Progenitor cell of endocrine pancreas (in vitro differentiated cells): Measurements from ENCODE around the gene ZNF107. TPM values are rescaled to one million over a fixed set of nuclear protein-coding genes. Genes with fewer than 3 reads are reported as not detected.
"Not testable (repeated sequence)": the region's sequence is repeated elsewhere in the genome, so short reads cannot be mapped to it uniquely, and the experiment has no call there.

ENCODE experiments used
- DNase-seq: peaks from one replicate; pipeline ENCODE4 v3.0.0; 2021; ENCODE audit warnings: low spot score; ENCODE audit not compliant: unreplicated experiment
- H3K27ac Mint-ChIP-seq: 2 replicates; pipeline ENCODE4 v1.8.0; 2021; ENCODE audit warnings: mild to moderate bottlenecking, moderate library complexity, mixed read lengths
- H3K27me3 Mint-ChIP-seq: 2 replicates; pipeline ENCODE4 v1.8.0; 2021; ENCODE audit warnings: mixed read lengths
- H3K36me3 Mint-ChIP-seq: 2 replicates; pipeline ENCODE4 v1.8.0; 2022; ENCODE audit warnings: mixed read lengths; ENCODE audit not compliant: insufficient read depth
- H3K4me1 Mint-ChIP-seq: 2 replicates; pipeline ENCODE4 v1.8.0; 2021; ENCODE audit warnings: low read depth, mixed read lengths
- H3K4me3 Mint-ChIP-seq: 2 replicates; pipeline ENCODE4 v1.8.0; 2021; ENCODE audit warnings: low read depth, mild to moderate bottlenecking, moderate library complexity, mixed read lengths
- H3K9me3 Mint-ChIP-seq: 2 replicates; pipeline ENCODE4 v1.8.0; 2021; ENCODE audit warnings: low read depth, mixed read lengths
- total RNA-seq: library from RNA; stranded (reverse); gene quantifications from 2 replicates; pipeline ENCODE4 v1.2.1, GENCODE V29; 2021
- TF ChIP-seq, protein P1 (sequence below): fragments of 200-600 bp; sonication (generic); IDR thresholded peaks from one replicate; pipeline ENCODE4 v1.5.0; 2021; ENCODE audit warnings: antibody characterized with exemption, mild to moderate bottlenecking; ENCODE audit not compliant: unreplicated experiment

ZNF107 gene
- total RNA-seq, 1 donor from 2014 or later, result 16.5 TPM

GRCh38 chr7:64685741-64686140, 19.8 kb downstream of the ZNF107 start:
- Mint-ChIP-seq H3K27ac (peak overlapping the region; percentile 50), H3K36me3 (peaks cover 16% of the 10 kb centered on the region), H3K4me3 (no peak overlapping the region), H3K4me1 (peaks cover 14% of the 10 kb centered on the region), H3K9me3 (peaks cover 3% of the 10 kb centered on the region), H3K27me3 (no peaks in the 10 kb centered on the region)
- no peak for DNase-seq
- TF ChIP-seq, protein P1, sequence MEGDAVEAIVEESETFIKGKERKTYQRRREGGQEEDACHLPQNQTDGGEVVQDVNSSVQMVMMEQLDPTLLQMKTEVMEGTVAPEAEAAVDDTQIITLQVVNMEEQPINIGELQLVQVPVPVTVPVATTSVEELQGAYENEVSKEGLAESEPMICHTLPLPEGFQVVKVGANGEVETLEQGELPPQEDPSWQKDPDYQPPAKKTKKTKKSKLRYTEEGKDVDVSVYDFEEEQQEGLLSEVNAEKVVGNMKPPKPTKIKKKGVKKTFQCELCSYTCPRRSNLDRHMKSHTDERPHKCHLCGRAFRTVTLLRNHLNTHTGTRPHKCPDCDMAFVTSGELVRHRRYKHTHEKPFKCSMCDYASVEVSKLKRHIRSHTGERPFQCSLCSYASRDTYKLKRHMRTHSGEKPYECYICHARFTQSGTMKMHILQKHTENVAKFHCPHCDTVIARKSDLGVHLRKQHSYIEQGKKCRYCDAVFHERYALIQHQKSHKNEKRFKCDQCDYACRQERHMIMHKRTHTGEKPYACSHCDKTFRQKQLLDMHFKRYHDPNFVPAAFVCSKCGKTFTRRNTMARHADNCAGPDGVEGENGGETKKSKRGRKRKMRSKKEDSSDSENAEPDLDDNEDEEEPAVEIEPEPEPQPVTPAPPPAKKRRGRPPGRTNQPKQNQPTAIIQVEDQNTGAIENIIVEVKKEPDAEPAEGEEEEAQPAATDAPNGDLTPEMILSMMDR, result no peak

- H3K4me1 Mint-ChIP-seq, result peaks cover 14% of the 10 kb centered on the region
- H3K27me3 Mint-ChIP-seq, result no peaks in the 10 kb centered on the region
- peak overlapping the region; percentile 70 for H3K27ac Mint-ChIP-seq
- TF ChIP-seq, protein P1, result no peak
- peaks cover 3% of the 10 kb centered on the region for H3K9me3 Mint-ChIP-seq
- H3K4me3 Mint-ChIP-seq, result no peak overlapping the region
- H3K36me3 Mint-ChIP-seq, result peaks cover 20% of the 10 kb centered on the region
- no peak for DNase-seq
These were observed 20.7 kb downstream of the ZNF107 start for GRCh38 chr7:64686493-64687184.

- no peak overlapping the region for H3K4me3 Mint-ChIP-seq
- peaks cover 3% of the 10 kb centered on the region for H3K9me3 Mint-ChIP-seq
- no peak overlapping the region for H3K27ac Mint-ChIP-seq
- H3K27me3 Mint-ChIP-seq, result no peaks in the 10 kb centered on the region
- H3K4me1 Mint-ChIP-seq, result peaks cover 14% of the 10 kb centered on the region
- TF ChIP-seq, protein P1, result no peak
- H3K36me3 Mint-ChIP-seq, result peaks cover 26% of the 10 kb centered on the region
- DNase-seq, result no peak
These were observed 21.3 kb downstream of the ZNF107 start for GRCh38 chr7:64687249-64687648.

DNA sequence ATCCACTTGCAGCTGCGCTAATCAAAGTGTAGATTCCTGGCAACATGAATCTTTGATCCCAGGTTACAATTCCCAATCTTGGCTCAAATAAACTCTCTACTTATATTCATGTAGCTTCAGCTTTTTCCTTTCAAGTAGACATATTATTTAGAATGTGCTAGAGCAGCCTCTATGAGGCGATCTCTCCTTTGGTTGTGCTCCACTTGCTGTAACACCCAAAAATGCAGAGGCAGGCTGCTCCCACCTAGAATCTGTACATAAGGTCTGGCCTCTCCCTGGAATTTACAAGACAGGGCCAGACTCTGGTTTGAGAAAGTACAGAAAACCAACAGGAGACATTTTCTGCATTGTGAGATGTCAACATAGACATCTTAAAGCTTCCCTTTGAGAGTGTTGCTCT, 23.1 kb downstream of the ZNF107 start:
- DNase-seq, result no peak
- Mint-ChIP-seq H3K27me3 (no peaks in the 10 kb centered on the region), H3K27ac (no peak overlapping the region), H3K9me3 (peaks cover 6% of the 10 kb centered on the region), H3K4me3 (no peak overlapping the region), H3K36me3 (peaks cover 35% of the 10 kb centered on the region), H3K4me1 (peaks cover 14% of the 10 kb centered on the region)
- TF ChIP-seq, protein P1, result no peak

- H3K36me3 Mint-ChIP-seq, result peaks cover 44% of the 10 kb centered on the region
- no peak overlapping the region for H3K27ac Mint-ChIP-seq
- no peak for DNase-seq
- H3K27me3 Mint-ChIP-seq, result no peaks in the 10 kb centered on the region
- TF ChIP-seq, protein P1, result no peak
- peaks cover 3% of the 10 kb centered on the region for H3K9me3 Mint-ChIP-seq
- peaks cover 3% of the 10 kb centered on the region for H3K4me1 Mint-ChIP-seq
- no peak overlapping the region for H3K4me3 Mint-ChIP-seq
These were observed 25.9 kb downstream of the ZNF107 start for GRCh38 chr7:64691831-64692230.

DNA sequence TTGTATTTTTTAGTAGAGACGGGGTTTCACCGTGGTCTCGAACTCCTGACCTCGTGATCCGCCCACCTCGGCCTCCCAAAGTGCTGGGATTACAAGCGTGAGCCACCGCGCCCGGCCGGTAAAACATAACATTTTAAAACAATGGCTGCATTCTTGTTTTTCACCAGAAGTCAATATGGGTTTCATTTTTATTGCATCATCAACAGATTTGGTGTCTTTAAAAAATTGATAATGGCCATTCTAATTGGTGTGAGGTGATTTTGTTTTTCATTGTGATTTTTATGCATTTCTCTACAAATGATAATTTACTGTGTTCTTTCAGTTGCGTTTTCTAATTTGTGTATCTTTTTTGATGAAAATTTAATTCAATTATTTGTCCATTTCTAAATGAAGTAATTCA, 31.9 kb downstream of the ZNF107 start:
- H3K4me3 Mint-ChIP-seq, H3K27me3 Mint-ChIP-seq, H3K4me1 Mint-ChIP-seq, DNase-seq, H3K27ac Mint-ChIP-seq: not testable (repeated sequence)
- H3K36me3 Mint-ChIP-seq, result peaks cover 50% of the 10 kb centered on the region
- peaks cover 12% of the 10 kb centered on the region for H3K9me3 Mint-ChIP-seq
